HFFc6 (cell line): ENCODE measurements around the gene CUTC. TPM values are rescaled to one million over a fixed set of nuclear protein-coding genes. Genes with fewer than 3 reads are reported as not detected.

ENCODE experiments used
- DNase-seq: peaks from one replicate; pipeline ENCODE4 v3.0.0-alpha.2; 2018
- H3K27ac Mint-ChIP-seq: 2 replicates; pipeline ENCODE4 v1.8.0; 2020; ENCODE audit warnings: mild to moderate bottlenecking, mixed read lengths
- H3K27me3 Mint-ChIP-seq: 2 replicates; pipeline ENCODE4 v1.8.0; 2021; ENCODE audit warnings: mild to moderate bottlenecking, moderate library complexity, mixed read lengths; ENCODE audit not compliant: insufficient read depth
- H3K36me3 Mint-ChIP-seq: 2 replicates; pipeline ENCODE4 v1.8.0; 2021; ENCODE audit warnings: low read depth, mixed read lengths
- H3K4me1 Mint-ChIP-seq: 2 replicates; pipeline ENCODE4 v1.8.0; 2020; ENCODE audit warnings: low read depth, mixed read lengths
- H3K4me3 Mint-ChIP-seq: 2 replicates; pipeline ENCODE4 v1.8.0; 2020; ENCODE audit warnings: mild to moderate bottlenecking, moderate library complexity, mixed read lengths
- H3K9me3 Mint-ChIP-seq: 2 replicates; pipeline ENCODE4 v1.8.0; 2020; ENCODE audit warnings: mild to moderate bottlenecking, mixed read lengths
- total RNA-seq, 6 experiments: library from RNA; stranded (reverse); fragmentation: NEBNext Ultra II Directional; extraction: Animal tissue kit (Norgen Biotek cat#: 25700); gene quantifications; 2 replicates in 1 of 6; 3 replicates in 5 of 6; pipeline ENCODE4 v1.2.3, GENCODE V29; 2021
- TF ChIP-seq, protein P1 (sequence below): fragments of 200-600 bp; sonication (generic); IDR thresholded peaks from 2 replicates; pipeline ENCODE4 v1.5.0; 2021; ENCODE audit warnings: antibody characterized with exemption, mild to moderate bottlenecking

CUTC gene
- total RNA-seq, 6 experiments from 2014 or later: 11.2 to 15.2 (median 12.4) TPM

- Mint-ChIP-seq H3K9me3 (peaks cover 4% of the 10 kb centered on the region; the same call in 1 of the 2 replicates), H3K4me1 (peaks cover 45% of the 10 kb centered on the region), H3K36me3 (peaks cover 33% of the 10 kb centered on the region), H3K27me3 (peaks cover 2% of the 10 kb centered on the region; the same call in 1 of the 2 replicates), H3K27ac (no peak overlapping the region), H3K4me3 (no peak overlapping the region)
- TF ChIP-seq, protein P1, sequence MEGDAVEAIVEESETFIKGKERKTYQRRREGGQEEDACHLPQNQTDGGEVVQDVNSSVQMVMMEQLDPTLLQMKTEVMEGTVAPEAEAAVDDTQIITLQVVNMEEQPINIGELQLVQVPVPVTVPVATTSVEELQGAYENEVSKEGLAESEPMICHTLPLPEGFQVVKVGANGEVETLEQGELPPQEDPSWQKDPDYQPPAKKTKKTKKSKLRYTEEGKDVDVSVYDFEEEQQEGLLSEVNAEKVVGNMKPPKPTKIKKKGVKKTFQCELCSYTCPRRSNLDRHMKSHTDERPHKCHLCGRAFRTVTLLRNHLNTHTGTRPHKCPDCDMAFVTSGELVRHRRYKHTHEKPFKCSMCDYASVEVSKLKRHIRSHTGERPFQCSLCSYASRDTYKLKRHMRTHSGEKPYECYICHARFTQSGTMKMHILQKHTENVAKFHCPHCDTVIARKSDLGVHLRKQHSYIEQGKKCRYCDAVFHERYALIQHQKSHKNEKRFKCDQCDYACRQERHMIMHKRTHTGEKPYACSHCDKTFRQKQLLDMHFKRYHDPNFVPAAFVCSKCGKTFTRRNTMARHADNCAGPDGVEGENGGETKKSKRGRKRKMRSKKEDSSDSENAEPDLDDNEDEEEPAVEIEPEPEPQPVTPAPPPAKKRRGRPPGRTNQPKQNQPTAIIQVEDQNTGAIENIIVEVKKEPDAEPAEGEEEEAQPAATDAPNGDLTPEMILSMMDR: no peak
- no peak for DNase-seq
Measured at GRCh38 chr10:99765672-99766301, 33.8 kb downstream of the CUTC start.

DNA sequence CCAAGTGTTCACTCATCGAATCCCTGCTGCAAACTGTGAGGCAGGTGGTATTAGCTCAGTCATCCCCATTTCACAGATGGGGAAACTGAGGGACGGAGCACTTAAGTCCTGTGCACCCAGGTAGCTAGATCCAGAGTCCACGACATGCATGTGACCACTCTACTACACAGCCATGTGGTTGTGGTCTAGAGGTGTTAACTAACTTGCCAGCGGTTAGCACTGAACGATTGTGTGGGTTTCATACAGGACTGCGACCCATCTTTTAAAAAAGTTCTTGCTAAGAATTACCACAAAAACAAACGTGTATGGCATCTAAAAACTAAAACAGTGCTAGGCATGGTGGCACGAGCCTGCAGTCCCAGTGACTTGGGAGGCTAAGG is 34.3 kb downstream of the CUTC start:
- TF ChIP-seq, protein P1: no peak
- Mint-ChIP-seq H3K4me3 (no peak overlapping the region), H3K4me1 (peaks cover 40% of the 10 kb centered on the region), H3K27me3 (peaks cover 2% of the 10 kb centered on the region; the same call in 1 of the 2 replicates), H3K9me3 (peaks cover 4% of the 10 kb centered on the region; the same call in 1 of the 2 replicates), H3K27ac (no peak overlapping the region), H3K36me3 (peaks cover 28% of the 10 kb centered on the region)
- DNase-seq: no peak

DNA sequence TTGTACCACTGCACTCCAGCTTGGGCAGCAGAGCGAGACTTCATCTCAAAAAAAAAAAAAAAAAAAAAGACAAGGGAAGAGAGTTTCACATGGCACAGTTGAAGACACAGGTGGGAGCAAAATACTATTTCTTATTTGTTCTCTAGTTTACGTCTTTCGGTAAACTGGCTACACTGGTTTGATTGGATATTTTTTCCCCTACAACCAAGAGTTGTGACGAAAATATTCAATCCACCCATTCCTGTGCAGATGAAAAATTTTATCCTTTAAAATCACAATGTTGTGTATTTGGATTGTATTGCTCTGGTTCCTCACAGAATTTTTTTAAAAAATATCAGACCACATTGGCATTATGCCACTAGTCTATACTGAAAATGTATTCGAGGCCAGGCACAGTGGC is 35.9 kb downstream of the CUTC start:
- Mint-ChIP-seq H3K27me3 (peaks cover 2% of the 10 kb centered on the region; the same call in 1 of the 2 replicates), H3K4me3 (no peak overlapping the region), H3K4me1 (peaks cover 33% of the 10 kb centered on the region), H3K27ac (peak overlapping the region; percentile 85; the same call in 1 of the 2 replicates), H3K36me3 (peaks cover 17% of the 10 kb centered on the region), H3K9me3 (no peaks in the 10 kb centered on the region)
- no peak for DNase-seq
- TF ChIP-seq, protein P1: no peak

- H3K36me3 Mint-ChIP-seq: peaks cover 13% of the 10 kb centered on the region
- peaks cover 30% of the 10 kb centered on the region for H3K4me1 Mint-ChIP-seq
- H3K27ac Mint-ChIP-seq: peak overlapping the region; percentile 85
- peaks cover 2% of the 10 kb centered on the region; the same call in 1 of the 2 replicates for H3K27me3 Mint-ChIP-seq
- peak overlapping the region; percentile 41; the same call in 1 of the 2 replicates for H3K4me3 Mint-ChIP-seq
- TF ChIP-seq, protein P1: no peak
- H3K9me3 Mint-ChIP-seq: no peaks in the 10 kb centered on the region
- DNase-seq: no peak
Measured at GRCh38 chr10:99768556-99768955, 36.5 kb downstream of the CUTC start.

DNA sequence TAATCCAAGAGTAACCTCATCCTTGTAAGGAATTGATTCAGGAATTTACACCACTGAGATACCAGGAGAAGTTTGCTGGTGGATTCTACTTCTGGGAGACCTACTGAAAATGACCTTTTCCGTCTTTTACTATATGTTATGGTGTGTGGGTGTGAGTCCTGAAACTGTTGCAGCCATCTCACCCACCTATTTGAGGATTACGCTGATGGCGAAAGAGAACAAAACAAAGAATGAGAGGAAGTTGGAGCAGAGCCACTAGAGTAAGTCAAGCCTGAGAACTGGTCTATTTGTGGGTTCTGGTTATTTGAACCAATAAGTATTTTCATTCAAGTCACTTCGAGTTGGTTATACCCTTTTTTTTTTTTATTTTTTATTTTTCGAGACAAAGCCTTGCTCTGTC is 37.7 kb downstream of the CUTC start:
- Mint-ChIP-seq H3K4me1 (peaks cover 21% of the 10 kb centered on the region), H3K9me3 (no peaks in the 10 kb centered on the region)
- no peak for DNase-seq

More for the DNA sequence above, 37.7 kb downstream of the CUTC start:
- TF ChIP-seq, protein P1: no peak
- Mint-ChIP-seq H3K4me3 (peak overlapping the region; percentile 41; the same call in 1 of the 2 replicates), H3K27ac (peak overlapping the region; percentile 85; the same call in 1 of the 2 replicates), H3K27me3 (peaks cover 2% of the 10 kb centered on the region; the same call in 1 of the 2 replicates), H3K36me3 (peaks cover 1% of the 10 kb centered on the region)
